ENCODE results near the gene PLEKHF1.
"Not testable (repeated sequence)": the region's sequence is repeated elsewhere in the genome, so short reads cannot be mapped to it uniquely, and the experiment has no call there.

PLEKHF1 gene

GRCh38 chr19:29705706-29706105 is 40.4 kb downstream of the PLEKHF1 start:
- DNase-seq = no peak

GRCh38 chr19:29706635-29707034 is 41.4 kb downstream of the PLEKHF1 start:
- DNase-seq = no peak

GRCh38 chr19:29708554-29709439 is 43.5 kb downstream of the PLEKHF1 start:
- no peak for DNase-seq

GRCh38 chr19:29709440-29709798 is 44.2 kb downstream of the PLEKHF1 start:
- DNase-seq = not testable (repeated sequence)

GRCh38 chr19:29711584-29712132 is 46.4 kb downstream of the PLEKHF1 start:
- no peak for DNase-seq

- DNase-seq = no peak
Measured at GRCh38 chr19:29712744-29713516, 47.7 kb downstream of the PLEKHF1 start.

GRCh38 chr19:29714371-29714952 is 49.2 kb downstream of the PLEKHF1 start:
- DNase-seq = no peak

- peak; percentile 74 for DNase-seq
Measured at GRCh38 chr19:29714953-29715700, 49.9 kb downstream of the PLEKHF1 start, which contains the start of gene C19orf12. Gene C19orf12, minus strand, starts transcription at chr19:29715261. Its CDS starts 6,848 bp downstream, at chr19:29708413.

- no peak for DNase-seq
Measured at GRCh38 chr19:29715701-29716581, 50.7 kb downstream of the PLEKHF1 start.

GRCh38 chr19:29717051-29717450 is 51.8 kb downstream of the PLEKHF1 start:
- DNase-seq = no peak

- DNase-seq = no peak
Measured at GRCh38 chr19:29724102-29724641, 58.9 kb downstream of the PLEKHF1 start.

GRCh38 chr19:29724746-29725145 is 59.5 kb downstream of the PLEKHF1 start:
- DNase-seq = no peak

Data from NCI-H1105 (cell line).